Smooth muscle cell of the pulmonary artery (primary cell): ENCODE measurements around the gene OR11H7. TPM values are rescaled to one million over a fixed set of nuclear protein-coding genes. Genes with fewer than 3 reads are reported as not detected.

Source experiments
- total RNA-seq: library from RNA; depleted of rRNA; stranded (reverse); fragments of >200 nt; gene quantifications from 2 replicates; pipeline ENCODE4 v1.2.3, GENCODE V29; 2014

OR11H7 gene
- not detected in 2 replicates for total RNA-seq

GRCh38 chr14:20228681-20229080 is at the start of gene OR11H7:
Gene OR11H7 (plus strand): TSS chr14:20228981.

GRCh38 chr14:20190596-20190995 is 38.2 kb upstream of the OR11H7 start, which contains the start of gene OR11G2:
Gene OR11G2 (plus strand): TSS chr14:20190896. CDS start chr14:20197438, 6,542 bp downstream.

GRCh38 chr14:20223410-20223809 is 5.4 kb upstream of the OR11H7 start, which contains the start of gene OR11H6:
Gene OR11H6 (plus strand): TSS chr14:20223710. CDS start chr14:20223710, 0 bp downstream.

Other genes starting within 250 kb of the OR11H7 start
- gene OR4Q2, start 226.8 kb upstream of the OR11H7 start, total RNA-seq, result not detected in 2 replicates
- not detected in 2 replicates for gene OR4K14, start 209.7 kb upstream of the OR11H7 start, total RNA-seq
- gene OR4K13, start 192.9 kb upstream of the OR11H7 start, total RNA-seq, result not detected in 2 replicates
- gene OR4L1, start 168.9 kb upstream of the OR11H7 start, total RNA-seq, result not detected in 2 replicates
- not detected in 2 replicates for gene OR4K17, start 118.2 kb upstream of the OR11H7 start, total RNA-seq
- not detected in 2 replicates for gene OR4N5, start 90.2 kb upstream of the OR11H7 start, total RNA-seq
- not detected in 2 replicates for gene OR11G2, start 38.1 kb upstream of the OR11H7 start, total RNA-seq
- gene OR11H6, start 5.3 kb upstream of the OR11H7 start, total RNA-seq, result not detected in 2 replicates
- not detected in 2 replicates for gene OR11H4, start 10.3 kb downstream of the OR11H7 start, total RNA-seq
- gene TTC5, start 77.0 kb downstream of the OR11H7 start, total RNA-seq, result 16.2 and 17.1 TPM in 2 replicates
- gene CCNB1IP1, start 104.3 kb downstream of the OR11H7 start, total RNA-seq, result 34.1 and 36.6 TPM in 2 replicates
- 6.3 and 6.9 TPM in 2 replicates for gene PARP2, start 114.7 kb downstream of the OR11H7 start, total RNA-seq
- gene TEP1, start 184.5 kb downstream of the OR11H7 start, total RNA-seq, result 31.5 and 35.2 TPM in 2 replicates
- gene KLHL33, start 207.2 kb downstream of the OR11H7 start, total RNA-seq, result 0.03 and 0.07 TPM in 2 replicates
- gene OSGEP, start 225.8 kb downstream of the OR11H7 start, total RNA-seq, result 20.0 and 20.4 TPM in 2 replicates
- gene APEX1, start 226.2 kb downstream of the OR11H7 start, total RNA-seq, result 38.8 and 55.3 TPM in 2 replicates
- gene PIP4P1, start 232.5 kb downstream of the OR11H7 start, total RNA-seq, result 17.9 and 22.4 TPM in 2 replicates
- 11.5 and 34.8 TPM in 2 replicates for gene PNP, start 240.4 kb downstream of the OR11H7 start, total RNA-seq